ENCODE measurements around the gene ZSCAN10. TPM values are rescaled to one million over a fixed set of nuclear protein-coding genes. Genes with fewer than 3 reads are reported as not detected.

ZSCAN10 gene
- total RNA-seq, 2 experiments from 2014 or later: 0.11 to 0.30 TPM

DNA sequence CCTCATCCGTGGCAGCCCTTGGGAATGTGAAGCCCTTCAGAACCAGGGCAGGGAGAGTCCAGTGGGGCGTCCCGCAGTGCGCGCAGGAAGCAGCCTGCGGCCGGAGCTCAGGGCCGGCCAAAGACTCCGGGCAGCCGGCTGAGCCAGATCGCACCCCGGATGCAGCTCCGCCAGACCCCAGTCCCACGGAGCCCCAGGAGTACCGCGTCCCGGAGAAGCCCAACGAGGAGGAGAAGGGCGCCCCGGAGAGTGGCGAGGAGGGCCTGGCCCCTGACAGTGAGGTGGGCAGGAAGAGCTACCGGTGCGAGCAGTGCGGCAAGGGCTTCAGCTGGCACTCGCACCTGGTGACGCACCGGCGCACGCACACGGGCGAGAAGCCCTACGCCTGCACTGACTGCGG is 20.2 kb upstream of the ZSCAN10 start:
- Mint-ChIP-seq H3K4me3 (no peak overlapping the region), H3K27me3 (no peaks in the 10 kb centered on the region), H3K9me3 (ENCODE audit: low read depth) (no peaks in the 10 kb centered on the region), H3K36me3 (ENCODE audit: low read depth) (no peaks in the 10 kb centered on the region), H3K27ac (no peak overlapping the region), H3K4me1 (peaks cover 6% of the 10 kb centered on the region)
- ATAC-seq (no peak), DNase-seq (no peak)
- ChIA-PET POLR2A (no interaction called here), CTCF (interaction anchor here (1.0 to 1.5 kb wide), 3 partner anchors 13 to 24 kb away, joined by 4 to 5 read pairs (median 4); no protein-coding TSS in a partner anchor)
- intact Hi-C loops (cut with DNase I, micrococcal nuclease): no loop called here

DNA sequence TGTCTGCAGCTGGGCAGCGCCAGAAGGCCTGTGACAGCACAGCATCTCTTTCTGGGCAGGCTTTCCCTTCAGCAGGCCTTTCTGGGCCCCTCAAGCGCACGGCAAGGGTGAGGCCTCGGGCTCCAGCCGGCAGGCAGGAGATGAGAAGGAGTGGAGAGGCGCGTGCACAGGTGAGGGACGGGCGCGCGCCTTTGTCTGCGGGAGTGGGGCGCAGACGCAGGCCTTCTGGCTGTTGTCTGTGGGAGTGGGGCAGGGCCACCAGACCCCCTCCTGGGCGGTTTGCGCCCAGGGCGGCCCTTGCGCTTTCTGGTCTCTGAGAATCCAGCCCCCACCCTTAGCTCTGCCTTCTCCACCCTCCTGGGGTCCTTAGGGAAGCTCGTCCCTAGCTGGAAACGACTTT is 19.8 kb upstream of the ZSCAN10 start:
- POLR2A ChIA-PET: no interaction called here
- DNase-seq: no peak

DNA sequence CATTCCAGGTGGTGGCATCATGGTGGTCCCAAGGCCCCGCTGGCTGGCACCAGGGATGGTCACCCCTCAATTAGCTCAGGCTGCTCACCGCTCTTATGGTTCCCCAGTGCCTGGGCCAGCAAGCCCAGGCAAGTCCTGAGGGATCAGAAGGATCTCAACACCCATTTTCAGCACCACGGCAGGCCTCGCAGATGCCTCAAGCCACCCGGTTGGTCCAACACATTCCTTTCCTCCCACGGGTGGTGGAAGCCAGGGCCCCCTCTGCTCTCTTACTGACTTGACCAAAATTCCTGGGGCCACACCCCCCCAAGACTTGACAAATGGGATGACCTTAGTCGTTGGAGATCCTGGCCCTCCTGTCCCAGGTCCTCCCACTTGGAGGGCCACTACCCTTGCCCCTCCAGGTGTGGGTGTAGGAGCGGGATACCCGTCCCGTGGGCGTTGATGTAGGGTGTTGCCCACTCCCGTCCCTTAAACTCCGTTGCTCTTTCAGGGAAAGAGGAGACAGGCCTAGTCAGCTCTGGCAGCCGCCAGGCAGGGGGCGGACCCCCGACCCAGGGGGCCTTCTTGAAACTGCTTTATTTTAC is 19.2 kb upstream of the ZSCAN10 start:
- H3K36me3 Mint-ChIP-seq (ENCODE audit: low read depth): no peaks in the 10 kb centered on the region
- H3K27ac Mint-ChIP-seq: no peak overlapping the region
- no peak overlapping the region for H3K4me3 Mint-ChIP-seq
- no peaks in the 10 kb centered on the region for H3K9me3 Mint-ChIP-seq (ENCODE audit: low read depth)
- POLR2A ChIA-PET: no interaction called here
- no peaks in the 10 kb centered on the region for H3K27me3 Mint-ChIP-seq
- CTCF ChIA-PET: interaction anchor here (1.0 to 1.5 kb wide), 4 partner anchors 11 to 23 kb away, joined by 3 to 6 read pairs (median 4); no protein-coding TSS in a partner anchor
- intact Hi-C loops (cut with DNase I, micrococcal nuclease): no loop called here
- DNase-seq (no peak), ATAC-seq (no peak)
- no peaks in the 10 kb centered on the region for H3K4me1 Mint-ChIP-seq

More for the DNA sequence above, 19.8 kb upstream of the ZSCAN10 start:
- Mint-ChIP-seq H3K27me3 (no peaks in the 10 kb centered on the region), H3K4me1 (peaks cover 5% of the 10 kb centered on the region), H3K36me3 (ENCODE audit: low read depth) (no peaks in the 10 kb centered on the region), H3K9me3 (ENCODE audit: low read depth) (no peaks in the 10 kb centered on the region), H3K27ac (no peak overlapping the region), H3K4me3 (no peak overlapping the region)
- CTCF ChIA-PET: interaction anchor here (1.0 to 1.5 kb wide), 3 partner anchors 13 to 23 kb away, joined by 4 to 5 read pairs (median 4); no protein-coding TSS in a partner anchor
- intact Hi-C loops (cut with DNase I, micrococcal nuclease): no loop called here
- no peak for ATAC-seq

DNA sequence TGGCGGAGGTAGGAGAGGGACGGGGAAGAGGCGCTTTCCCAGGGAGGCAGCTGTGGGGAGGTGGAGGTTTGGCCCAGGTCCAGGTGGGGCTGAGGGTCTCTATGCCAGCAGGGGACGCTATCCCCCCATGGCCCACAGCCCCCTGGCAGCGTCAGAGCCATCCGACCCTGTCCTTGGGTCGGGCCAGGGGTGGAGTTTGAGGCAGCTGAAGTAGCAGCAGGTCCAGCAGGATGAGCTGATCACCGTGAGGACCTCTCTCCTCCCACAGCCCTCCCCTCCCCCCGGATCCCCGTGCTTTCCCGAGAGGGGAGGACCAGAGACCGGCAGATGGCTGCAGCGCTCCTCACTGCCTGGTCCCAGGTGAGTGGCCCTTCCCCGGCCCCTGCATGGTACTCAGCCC is 16.5 kb upstream of the ZSCAN10 start:
- POLR2A ChIA-PET: no interaction called here
- intact Hi-C loops (cut with DNase I, micrococcal nuclease): no loop called here

DNA sequence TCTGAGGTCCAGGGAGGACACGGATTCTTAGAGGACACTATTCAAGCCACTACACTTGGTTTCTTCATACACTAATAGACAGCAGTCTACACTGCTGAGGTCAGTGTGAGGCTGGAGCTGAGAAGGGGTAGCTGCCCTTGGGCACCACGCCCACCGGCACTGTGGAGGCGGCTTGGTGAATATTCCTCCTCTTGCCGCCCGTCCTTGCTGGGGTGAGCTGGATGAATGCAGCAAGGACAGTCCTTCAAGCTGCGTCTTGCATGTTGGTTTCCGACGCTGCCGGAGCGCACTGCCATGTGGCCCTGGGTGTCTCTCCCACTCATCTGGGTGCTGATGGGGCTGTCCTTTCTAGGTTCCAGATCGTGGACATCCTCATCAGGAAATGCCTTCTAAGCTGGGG is 15.9 kb upstream of the ZSCAN10 start:
- ATAC-seq (no peak), DNase-seq (no peak)
- Mint-ChIP-seq H3K27me3 (peaks cover 5% of the 10 kb centered on the region), H3K36me3 (ENCODE audit: low read depth) (no peaks in the 10 kb centered on the region), H3K9me3 (ENCODE audit: low read depth) (no peaks in the 10 kb centered on the region), H3K4me3 (no peak overlapping the region), H3K27ac (no peak overlapping the region), H3K4me1 (no peaks in the 10 kb centered on the region)
- POLR2A ChIA-PET: no interaction called here
- intact Hi-C loops (cut with DNase I, micrococcal nuclease): no loop called here
- CTCF ChIA-PET: interaction anchor here (0.6 to 0.9 kb wide), 3 partner anchors 14 to 81 kb away, joined by 3 read pairs; no protein-coding TSS in a partner anchor

More for the DNA sequence above, 16.5 kb upstream of the ZSCAN10 start:
- Mint-ChIP-seq H3K4me1 (no peaks in the 10 kb centered on the region), H3K36me3 (ENCODE audit: low read depth) (no peaks in the 10 kb centered on the region), H3K27ac (no peak overlapping the region), H3K4me3 (no peak overlapping the region), H3K27me3 (peaks cover 5% of the 10 kb centered on the region), H3K9me3 (ENCODE audit: low read depth) (no peaks in the 10 kb centered on the region)
- ATAC-seq (no peak), DNase-seq (no peak)
- CTCF ChIA-PET: interaction anchor here (0.6 to 0.8 kb wide), 2 partner anchors 13 to 82 kb away, joined by 3 read pairs; no protein-coding TSS in a partner anchor

GRCh38 chr16:3113765-3114479 is 14.8 kb upstream of the ZSCAN10 start:
- POLR2A ChIA-PET: interaction anchor here (0.6 kb wide), 1 partner anchor 281 kb away, joined by 3 read pairs; no protein-coding TSS in a partner anchor

DNA sequence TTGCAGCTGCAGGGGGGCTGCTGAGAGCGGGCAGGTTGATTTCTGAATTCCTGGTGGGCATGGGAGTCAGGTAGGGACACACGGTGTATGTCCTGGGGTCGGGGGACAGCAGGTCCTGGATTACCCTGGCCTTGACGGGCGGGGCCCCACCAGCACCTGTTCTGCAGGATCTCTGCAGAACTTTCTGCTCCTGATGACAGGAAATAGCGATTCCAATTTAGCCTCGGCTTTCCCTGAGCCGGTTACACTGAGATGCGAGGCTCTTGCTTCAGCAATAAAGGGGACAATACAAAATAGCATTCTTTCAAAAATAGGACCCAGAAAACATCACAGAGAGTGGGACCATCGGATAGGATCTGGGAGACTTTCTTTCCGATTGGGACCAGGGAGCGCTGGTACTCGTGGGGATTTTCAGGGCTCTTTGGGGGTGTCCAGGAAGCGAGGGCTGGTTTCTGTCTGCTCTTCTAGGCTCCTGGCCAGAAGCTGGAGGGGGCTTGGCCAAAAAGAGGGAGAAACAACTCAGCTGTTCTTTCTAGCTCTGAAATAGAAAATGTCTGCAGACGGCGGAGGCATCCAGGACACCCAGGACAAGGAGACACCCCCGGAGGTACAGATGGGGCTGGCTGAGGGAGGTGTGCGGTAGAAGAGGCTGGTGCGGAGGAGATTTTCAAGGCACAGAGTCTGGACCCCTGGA is 13.9 kb upstream of the ZSCAN10 start:
- H3K36me3 Mint-ChIP-seq (ENCODE audit: low read depth): no peaks in the 10 kb centered on the region
- intact Hi-C loops (cut with DNase I, micrococcal nuclease): no loop called here
- no peaks in the 10 kb centered on the region for H3K4me1 Mint-ChIP-seq
- ChIA-PET POLR2A (interaction anchor here (0.6 kb wide), 1 partner anchor 281 kb away, joined by 3 read pairs; no protein-coding TSS in a partner anchor), CTCF (interaction anchor here (0.6 to 2.8 kb wide), 2 partner anchors 17 to 19 kb away, joined by 3 to 10 read pairs; no protein-coding TSS in a partner anchor)
- ATAC-seq (no peak), DNase-seq (no peak)
- no peak overlapping the region for H3K27ac Mint-ChIP-seq
- peaks cover 5% of the 10 kb centered on the region for H3K27me3 Mint-ChIP-seq
- H3K4me3 Mint-ChIP-seq: no peak overlapping the region
- no peaks in the 10 kb centered on the region for H3K9me3 Mint-ChIP-seq (ENCODE audit: low read depth)

More at GRCh38 chr16:3113765-3114479, 14.8 kb upstream of the ZSCAN10 start:
- Mint-ChIP-seq H3K9me3 (ENCODE audit: low read depth) (no peaks in the 10 kb centered on the region), H3K4me3 (no peak overlapping the region), H3K36me3 (ENCODE audit: low read depth) (no peaks in the 10 kb centered on the region), H3K27me3 (peaks cover 5% of the 10 kb centered on the region), H3K27ac (no peak overlapping the region), H3K4me1 (no peaks in the 10 kb centered on the region)
- no peak for DNase-seq
- ATAC-seq: peak; percentile 16
- CTCF ChIA-PET: interaction anchor here (0.7 to 2.8 kb wide), 3 partner anchors 16 to 20 kb away, joined by 3 to 10 read pairs (median 3); no protein-coding TSS in a partner anchor
- intact Hi-C loops (cut with DNase I, micrococcal nuclease): no loop called here

GRCh38 chr16:3112058-3112880 is 13.2 kb upstream of the ZSCAN10 start, which contains the start of gene ZNF205:
Gene ZNF205 (plus strand): TSS chr16:3112586. CDS start chr16:3113431, 845 bp downstream.
- peaks cover 5% of the 10 kb centered on the region for H3K27me3 Mint-ChIP-seq
- ATAC-seq (no peak), DNase-seq (no peak)
- ChIA-PET POLR2A (no interaction called here), CTCF (interaction anchor here (1.0 to 2.8 kb wide), 2 partner anchors 11 to 17 kb away, joined by 3 to 10 read pairs; no protein-coding TSS in a partner anchor)
- no peak within 1 kb of the TSS for H3K4me3 Mint-ChIP-seq
- H3K4me1 Mint-ChIP-seq: peaks cover 2% of the 10 kb centered on the region
- no peaks in the 10 kb centered on the region for H3K36me3 Mint-ChIP-seq (ENCODE audit: low read depth)
- no peaks in the 10 kb centered on the region for H3K9me3 Mint-ChIP-seq (ENCODE audit: low read depth)
- no peak within 1 kb of the TSS for H3K27ac Mint-ChIP-seq
- intact Hi-C loops (cut with DNase I, micrococcal nuclease): no loop called here

DNA sequence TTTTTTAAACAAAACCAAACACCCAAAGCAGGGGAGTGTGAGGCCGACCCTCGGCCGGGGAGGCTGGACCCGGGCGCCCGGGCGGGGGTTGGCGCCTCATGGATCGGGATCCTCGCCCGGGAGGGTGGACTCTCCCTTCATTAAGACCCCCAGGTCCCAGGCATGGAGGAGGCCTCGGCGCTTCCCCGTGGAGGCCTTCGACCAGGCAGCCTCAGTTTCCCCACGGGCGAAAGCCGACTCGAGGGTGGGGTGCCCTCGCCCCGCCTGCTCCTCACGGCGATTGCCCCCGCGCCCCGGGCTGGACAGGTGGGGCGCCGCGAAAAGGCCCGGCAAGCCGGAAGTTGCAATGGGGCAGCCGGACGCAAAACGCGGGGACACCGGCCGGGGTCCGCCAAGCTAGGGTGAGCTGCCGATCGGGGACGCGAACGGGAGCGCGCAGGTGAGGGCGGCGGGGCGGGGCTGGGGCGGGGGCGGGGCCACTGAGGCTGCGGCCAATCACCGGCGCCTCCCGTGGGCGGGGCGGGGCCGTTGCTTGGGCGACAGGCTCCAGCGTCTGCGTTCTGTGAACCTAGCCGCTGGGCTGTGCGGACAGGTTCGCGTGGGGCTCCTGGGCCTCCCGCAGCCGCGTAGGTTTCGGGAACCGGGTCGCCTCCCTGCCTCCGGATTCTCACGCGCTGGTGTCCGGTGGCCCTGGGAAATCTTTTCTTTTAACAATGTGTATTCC is 7.3 kb upstream of the ZSCAN10 start:
- peak; percentile 96 for DNase-seq
- POLR2A ChIA-PET: interaction anchor here (1.1 to 1.2 kb wide), 2 partner anchors 28 to 338 kb away, joined by 3 to 8 read pairs; partner anchors contain the start of gene ZNF213
- CTCF ChIA-PET: interaction anchor here (0.7 to 4.0 kb wide), 5 partner anchors 19 to 178 kb away, joined by 3 to 34 read pairs (median 3); no protein-coding TSS in a partner anchor
- H3K27ac Mint-ChIP-seq: peak overlapping the region; percentile 94
- ATAC-seq: peak; percentile 88
- H3K36me3 Mint-ChIP-seq (ENCODE audit: low read depth): no peaks in the 10 kb centered on the region
- intact Hi-C loops (cut with DNase I, micrococcal nuclease): loop anchor here (1.0 to 10.0 kb wide), 8 partner anchors 18 to 508 kb away; partner anchors contain the start of genes FLYWCH1 (in 1 of the 2), PAQR4 (in 1 of the 2), PKMYT1 (in 1 of the 2) and SLX4 (in 1 of the 2)
- H3K9me3 Mint-ChIP-seq (ENCODE audit: low read depth): no peaks in the 10 kb centered on the region
- peaks cover 31% of the 10 kb centered on the region for H3K4me1 Mint-ChIP-seq
- H3K27me3 Mint-ChIP-seq: no peaks in the 10 kb centered on the region
- H3K4me3 Mint-ChIP-seq: peak overlapping the region; percentile 76
